MM.1S (cell line): ENCODE measurements around the gene CADM2.

Experiments used
- EZH2 ChIP-seq: fragments of 300-600 bp; sonication (generic); optimal IDR thresholded peaks from 2 replicates; pipeline ENCODE3; 2017; ENCODE audit warnings: low read depth, mild to moderate bottlenecking, antibody characterized with exemption, low read length, mixed read lengths
- TF ChIP-seq, protein P1 (sequence below): fragments of 300-600 bp; sonication (generic); IDR thresholded peaks from 2 replicates; pipeline ENCODE4 v1.5.1; 2016; ENCODE audit warnings: antibody characterized with exemption, low read length, mixed read lengths

GRCh38 chr3:85662462-85662861 lies 703.7 kb downstream of the CADM2 start:
- TF ChIP-seq, protein P1, sequence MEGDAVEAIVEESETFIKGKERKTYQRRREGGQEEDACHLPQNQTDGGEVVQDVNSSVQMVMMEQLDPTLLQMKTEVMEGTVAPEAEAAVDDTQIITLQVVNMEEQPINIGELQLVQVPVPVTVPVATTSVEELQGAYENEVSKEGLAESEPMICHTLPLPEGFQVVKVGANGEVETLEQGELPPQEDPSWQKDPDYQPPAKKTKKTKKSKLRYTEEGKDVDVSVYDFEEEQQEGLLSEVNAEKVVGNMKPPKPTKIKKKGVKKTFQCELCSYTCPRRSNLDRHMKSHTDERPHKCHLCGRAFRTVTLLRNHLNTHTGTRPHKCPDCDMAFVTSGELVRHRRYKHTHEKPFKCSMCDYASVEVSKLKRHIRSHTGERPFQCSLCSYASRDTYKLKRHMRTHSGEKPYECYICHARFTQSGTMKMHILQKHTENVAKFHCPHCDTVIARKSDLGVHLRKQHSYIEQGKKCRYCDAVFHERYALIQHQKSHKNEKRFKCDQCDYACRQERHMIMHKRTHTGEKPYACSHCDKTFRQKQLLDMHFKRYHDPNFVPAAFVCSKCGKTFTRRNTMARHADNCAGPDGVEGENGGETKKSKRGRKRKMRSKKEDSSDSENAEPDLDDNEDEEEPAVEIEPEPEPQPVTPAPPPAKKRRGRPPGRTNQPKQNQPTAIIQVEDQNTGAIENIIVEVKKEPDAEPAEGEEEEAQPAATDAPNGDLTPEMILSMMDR, result no peak
- TF ChIP-seq EZH2, result no peak
